ENCODE measurements around the gene TCF15.

TCF15 gene

GRCh38 chr20:641516-641875 lies 31.4 kb upstream of the TCF15 start:
- peak; percentile 65 for DNase-seq

- no peak for DNase-seq
These were observed 30.8 kb upstream of the TCF15 start for GRCh38 chr20:640674-641515.

- DNase-seq, result no peak
These were observed 28.5 kb upstream of the TCF15 start for GRCh38 chr20:638579-638978.

GRCh38 chr20:637559-637958 lies 27.4 kb upstream of the TCF15 start:
- DNase-seq, result no peak

GRCh38 chr20:635893-636338 lies 25.8 kb upstream of the TCF15 start:
- DNase-seq, result no peak

- peak; percentile 57 for DNase-seq
These were observed 25.2 kb upstream of the TCF15 start for GRCh38 chr20:635028-635892.

GRCh38 chr20:634148-634925 lies 24.2 kb upstream of the TCF15 start:
- peak; percentile 68 for DNase-seq

- no peak for DNase-seq
These were observed 21.0 kb upstream of the TCF15 start for GRCh38 chr20:631101-631500.

- DNase-seq, result no peak
These were observed 16.5 kb upstream of the TCF15 start for GRCh38 chr20:626579-626978.

- DNase-seq, result no peak
These were observed 15.3 kb upstream of the TCF15 start for GRCh38 chr20:625360-625932.

- no peak for DNase-seq
These were observed 13.6 kb upstream of the TCF15 start for GRCh38 chr20:623704-624103.

- no peak for DNase-seq
These were observed 12.9 kb upstream of the TCF15 start for GRCh38 chr20:623021-623420.

- no peak for DNase-seq
These were observed 12.1 kb upstream of the TCF15 start for GRCh38 chr20:622161-622560.

- no peak for DNase-seq
These were observed 11.1 kb upstream of the TCF15 start for GRCh38 chr20:621125-621756.

GRCh38 chr20:620246-620645 lies 10.1 kb upstream of the TCF15 start:
- no peak for DNase-seq

GRCh38 chr20:618980-619379 lies 8.9 kb upstream of the TCF15 start:
- DNase-seq, result peak; percentile 39

GRCh38 chr20:617934-618690 lies 8.0 kb upstream of the TCF15 start:
- DNase-seq, result no peak

- DNase-seq, result no peak
These were observed 5.4 kb upstream of the TCF15 start for GRCh38 chr20:615514-615913.

GRCh38 chr20:611843-612185 lies 1.7 kb upstream of the TCF15 start:
- DNase-seq, result no peak

GRCh38 chr20:611047-611842 lies 1.1 kb upstream of the TCF15 start:
- no peak for DNase-seq

Data from NCI-H2171 treated with DMSO at 0.1 percent for 48 hours (cell line).